Measurements from ENCODE around the gene CHMP4B.

DNA sequence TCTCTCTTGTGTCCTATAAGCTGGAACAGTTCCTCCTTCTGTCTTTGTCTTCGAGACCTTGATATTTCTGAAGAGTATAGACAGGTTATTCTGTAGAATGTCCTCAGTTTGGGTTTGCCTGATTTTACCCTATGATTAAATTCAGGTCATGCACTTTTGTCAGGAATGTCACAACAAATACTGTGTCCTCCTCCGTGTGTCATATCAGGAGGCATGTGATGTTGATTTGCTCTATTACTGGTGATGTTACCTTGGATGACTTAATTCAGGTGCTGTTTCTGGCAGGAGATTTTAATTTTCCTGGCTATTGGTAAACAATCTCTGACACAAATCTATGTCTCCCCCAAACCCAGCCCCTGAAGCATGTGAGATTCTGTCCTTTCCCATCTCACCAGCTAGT, 33.3 kb upstream of the CHMP4B start:
- TF ChIP-seq RXRA (IDR thresholded peaks at IDR 0.05; ENCODE audit: borderline replicate concordance, low read depth): no peak
- TF ChIP-seq, protein P1, sequence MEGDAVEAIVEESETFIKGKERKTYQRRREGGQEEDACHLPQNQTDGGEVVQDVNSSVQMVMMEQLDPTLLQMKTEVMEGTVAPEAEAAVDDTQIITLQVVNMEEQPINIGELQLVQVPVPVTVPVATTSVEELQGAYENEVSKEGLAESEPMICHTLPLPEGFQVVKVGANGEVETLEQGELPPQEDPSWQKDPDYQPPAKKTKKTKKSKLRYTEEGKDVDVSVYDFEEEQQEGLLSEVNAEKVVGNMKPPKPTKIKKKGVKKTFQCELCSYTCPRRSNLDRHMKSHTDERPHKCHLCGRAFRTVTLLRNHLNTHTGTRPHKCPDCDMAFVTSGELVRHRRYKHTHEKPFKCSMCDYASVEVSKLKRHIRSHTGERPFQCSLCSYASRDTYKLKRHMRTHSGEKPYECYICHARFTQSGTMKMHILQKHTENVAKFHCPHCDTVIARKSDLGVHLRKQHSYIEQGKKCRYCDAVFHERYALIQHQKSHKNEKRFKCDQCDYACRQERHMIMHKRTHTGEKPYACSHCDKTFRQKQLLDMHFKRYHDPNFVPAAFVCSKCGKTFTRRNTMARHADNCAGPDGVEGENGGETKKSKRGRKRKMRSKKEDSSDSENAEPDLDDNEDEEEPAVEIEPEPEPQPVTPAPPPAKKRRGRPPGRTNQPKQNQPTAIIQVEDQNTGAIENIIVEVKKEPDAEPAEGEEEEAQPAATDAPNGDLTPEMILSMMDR (IDR thresholded peaks at IDR 0.05): no peak
- no peak for TF ChIP-seq RFX5 (IDR thresholded peaks at IDR 0.05; ENCODE audit: low read length)
- TF ChIP-seq ELF1 (IDR thresholded peaks at IDR 0.05): no peak
- no peak for TF ChIP-seq TCF12 (IDR thresholded peaks at IDR 0.05)

Measured in SK-N-SH (cell line).